Epithelial cell of esophagus (primary cell): ENCODE results near the gene NKX2-3.

Experiments
- DNase-seq: peaks from one replicate; pipeline ENCODE4 v3.0.0; 2010; ENCODE audit warnings: low read depth
- H3K4me3 ChIP-seq: 2 replicates; pipeline ENCODE4 v1.5.1; 2011; ENCODE audit warnings: mild to moderate bottlenecking, low read length, control low read depth
- TF ChIP-seq, protein P1 (sequence below): IDR thresholded peaks from 2 replicates; pipeline ENCODE4 v1.5.1; 2011; ENCODE audit warnings: low read depth, mild to moderate bottlenecking, low read length, control low read depth, inconsistent platforms; ENCODE audit not compliant: insufficient read depth; ENCODE audit errors: missing control alignments

The NKX2-3 gene

DNA sequence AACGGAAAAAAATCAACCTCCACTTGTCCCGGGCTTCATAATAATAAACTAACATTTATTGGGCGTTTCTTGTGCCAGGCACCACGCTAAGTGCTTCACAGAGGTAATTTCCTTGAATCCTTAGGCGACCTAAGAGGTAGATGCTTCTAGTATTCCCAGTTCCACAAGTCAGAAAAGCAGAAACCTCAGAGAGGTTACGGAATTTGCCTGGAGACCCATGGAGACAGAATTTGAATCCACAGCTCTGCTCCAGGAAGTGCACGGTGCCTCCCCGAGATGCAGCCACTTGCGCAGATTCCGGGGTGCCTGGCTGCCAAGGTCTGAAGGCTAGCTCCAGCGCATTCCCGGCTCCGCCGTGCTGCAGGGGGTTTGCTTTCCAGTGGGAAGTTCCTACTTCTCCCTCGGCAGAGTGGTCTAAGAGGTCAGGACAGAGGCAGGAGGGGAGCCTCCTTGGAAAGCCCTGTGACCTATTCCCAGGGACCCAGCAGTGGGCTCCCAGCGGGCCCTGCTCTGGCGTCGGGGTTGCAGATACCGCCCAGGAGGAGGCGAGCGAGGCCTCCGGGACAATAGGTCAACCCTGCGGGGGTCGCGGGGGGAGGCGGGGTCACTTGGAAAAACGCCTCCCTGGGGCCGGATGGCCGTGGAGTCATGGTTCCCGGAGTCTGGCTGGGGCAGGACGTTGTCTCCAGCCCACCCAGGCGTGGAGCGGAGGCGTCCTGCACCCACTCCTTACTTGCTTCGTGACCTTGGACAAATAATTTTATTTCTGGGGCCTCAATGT lies 10.1 kb upstream of the NKX2-3 start:
- TF ChIP-seq, protein P1, sequence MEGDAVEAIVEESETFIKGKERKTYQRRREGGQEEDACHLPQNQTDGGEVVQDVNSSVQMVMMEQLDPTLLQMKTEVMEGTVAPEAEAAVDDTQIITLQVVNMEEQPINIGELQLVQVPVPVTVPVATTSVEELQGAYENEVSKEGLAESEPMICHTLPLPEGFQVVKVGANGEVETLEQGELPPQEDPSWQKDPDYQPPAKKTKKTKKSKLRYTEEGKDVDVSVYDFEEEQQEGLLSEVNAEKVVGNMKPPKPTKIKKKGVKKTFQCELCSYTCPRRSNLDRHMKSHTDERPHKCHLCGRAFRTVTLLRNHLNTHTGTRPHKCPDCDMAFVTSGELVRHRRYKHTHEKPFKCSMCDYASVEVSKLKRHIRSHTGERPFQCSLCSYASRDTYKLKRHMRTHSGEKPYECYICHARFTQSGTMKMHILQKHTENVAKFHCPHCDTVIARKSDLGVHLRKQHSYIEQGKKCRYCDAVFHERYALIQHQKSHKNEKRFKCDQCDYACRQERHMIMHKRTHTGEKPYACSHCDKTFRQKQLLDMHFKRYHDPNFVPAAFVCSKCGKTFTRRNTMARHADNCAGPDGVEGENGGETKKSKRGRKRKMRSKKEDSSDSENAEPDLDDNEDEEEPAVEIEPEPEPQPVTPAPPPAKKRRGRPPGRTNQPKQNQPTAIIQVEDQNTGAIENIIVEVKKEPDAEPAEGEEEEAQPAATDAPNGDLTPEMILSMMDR, result no peak
- no peak overlapping the region for H3K4me3 ChIP-seq
- no peak for DNase-seq

DNA sequence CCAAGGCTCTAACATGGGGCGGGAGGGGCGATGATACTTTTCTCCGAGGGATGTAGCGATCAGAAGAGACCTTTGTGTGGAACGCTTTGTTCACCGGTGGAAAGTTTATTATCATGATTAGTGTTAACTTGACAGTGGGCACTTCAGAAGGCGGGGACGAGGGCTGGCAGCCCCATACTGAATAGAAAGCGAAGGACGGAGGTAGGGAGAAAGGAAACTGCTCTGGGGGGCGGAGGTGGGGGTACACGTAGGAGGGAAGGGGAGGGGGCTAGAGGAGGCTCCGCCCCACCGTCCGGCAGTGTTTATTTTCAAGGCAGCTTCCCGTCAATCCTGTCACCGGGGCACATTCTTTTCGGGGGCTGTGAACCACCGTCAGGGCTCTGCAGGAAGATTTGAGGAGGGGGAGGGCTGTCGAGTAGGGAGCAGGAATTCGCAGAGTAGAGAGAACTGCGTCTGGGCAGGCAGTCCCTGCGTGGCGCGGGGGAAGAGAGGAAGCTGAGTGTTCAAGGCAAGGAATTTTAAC lies 9.4 kb upstream of the NKX2-3 start:
- DNase-seq, result no peak
- no peak overlapping the region for H3K4me3 ChIP-seq

DNA sequence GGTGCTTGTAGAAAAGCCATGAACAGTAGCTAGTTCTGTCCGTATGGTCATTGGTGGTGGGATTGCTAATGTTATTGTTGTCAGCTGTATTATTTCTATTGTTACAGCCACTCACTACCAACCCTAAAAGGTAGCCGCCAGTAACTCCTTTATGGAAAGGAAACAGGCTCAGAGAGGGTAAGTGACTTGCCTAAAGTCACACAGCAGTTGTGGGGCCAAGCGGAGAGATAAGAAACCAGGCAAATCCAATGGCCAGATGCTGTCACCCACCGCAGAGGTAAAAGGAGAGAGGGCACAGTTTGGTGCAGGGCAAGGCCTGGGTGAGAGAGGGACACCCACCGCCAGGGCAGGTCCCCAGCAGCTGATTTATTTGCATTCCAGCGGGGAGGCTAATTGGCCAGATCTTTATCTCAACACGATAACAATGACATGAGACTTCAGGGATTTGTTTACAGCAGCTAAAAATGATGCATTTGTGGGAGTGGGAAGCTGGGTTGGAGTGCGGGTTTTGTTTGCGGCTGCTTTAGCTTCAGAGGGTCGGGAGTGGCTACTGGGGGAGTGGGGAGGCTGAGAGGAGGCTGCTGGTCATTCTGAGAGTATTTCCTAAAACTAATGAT lies 8.6 kb upstream of the NKX2-3 start:
- TF ChIP-seq, protein P1, result no peak

More for the DNA sequence above, 9.4 kb upstream of the NKX2-3 start:
- TF ChIP-seq, protein P1, result no peak

DNA sequence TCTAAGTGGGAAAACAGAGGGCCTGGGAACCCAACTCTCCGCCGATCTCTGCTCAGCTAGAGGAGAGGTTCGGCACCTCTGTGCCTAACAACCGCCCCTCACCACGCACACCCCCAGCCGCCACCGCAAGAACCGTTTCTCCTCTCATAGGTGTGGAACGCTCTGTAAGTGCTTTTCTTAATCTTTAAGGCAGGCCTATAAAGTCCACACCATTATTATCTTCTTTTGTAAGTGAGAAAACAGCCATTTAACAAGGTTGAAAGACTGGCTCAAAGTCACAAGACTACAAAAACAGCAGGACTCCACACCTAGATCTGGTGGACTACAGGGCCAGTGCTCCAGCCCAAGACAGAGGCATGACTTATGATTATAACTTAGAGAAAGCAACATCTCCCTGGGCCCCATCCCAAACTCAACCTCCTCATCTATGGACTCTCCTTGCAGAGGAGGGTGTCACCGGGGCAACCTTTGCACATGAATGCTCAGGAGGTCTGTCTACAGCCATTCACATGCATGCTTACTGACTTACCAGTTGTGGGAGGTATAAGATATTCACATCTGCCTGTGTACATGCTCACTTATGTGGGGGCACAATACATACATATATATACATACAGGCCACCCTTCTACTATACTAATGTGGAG lies 7.9 kb upstream of the NKX2-3 start:
- H3K4me3 ChIP-seq, result no peak overlapping the region
- TF ChIP-seq, protein P1, result no peak
- DNase-seq, result no peak

More for the DNA sequence above, 8.6 kb upstream of the NKX2-3 start:
- no peak for DNase-seq
- H3K4me3 ChIP-seq, result no peak overlapping the region

DNA sequence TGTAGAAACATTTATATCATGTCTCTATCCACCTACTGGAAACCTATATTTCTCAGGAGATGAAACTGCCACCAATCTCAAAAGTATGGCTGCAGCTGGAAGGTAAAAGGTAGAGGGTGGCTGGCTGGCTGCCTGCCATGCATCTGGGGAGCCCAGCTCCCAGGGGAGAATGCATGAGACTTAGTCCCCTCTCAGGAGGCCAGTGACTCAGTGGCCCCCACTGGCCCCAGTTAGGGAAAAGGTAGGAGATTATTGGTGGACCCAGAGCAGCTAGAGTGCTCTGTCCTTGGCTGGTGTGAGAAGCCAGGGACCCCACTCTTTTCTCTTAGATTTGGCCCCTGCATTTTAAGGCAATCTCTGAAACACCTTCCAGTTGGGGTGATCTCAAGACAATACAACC lies 6.8 kb upstream of the NKX2-3 start:
- DNase-seq, result no peak
- no peak overlapping the region for H3K4me3 ChIP-seq
- TF ChIP-seq, protein P1, result no peak

DNA sequence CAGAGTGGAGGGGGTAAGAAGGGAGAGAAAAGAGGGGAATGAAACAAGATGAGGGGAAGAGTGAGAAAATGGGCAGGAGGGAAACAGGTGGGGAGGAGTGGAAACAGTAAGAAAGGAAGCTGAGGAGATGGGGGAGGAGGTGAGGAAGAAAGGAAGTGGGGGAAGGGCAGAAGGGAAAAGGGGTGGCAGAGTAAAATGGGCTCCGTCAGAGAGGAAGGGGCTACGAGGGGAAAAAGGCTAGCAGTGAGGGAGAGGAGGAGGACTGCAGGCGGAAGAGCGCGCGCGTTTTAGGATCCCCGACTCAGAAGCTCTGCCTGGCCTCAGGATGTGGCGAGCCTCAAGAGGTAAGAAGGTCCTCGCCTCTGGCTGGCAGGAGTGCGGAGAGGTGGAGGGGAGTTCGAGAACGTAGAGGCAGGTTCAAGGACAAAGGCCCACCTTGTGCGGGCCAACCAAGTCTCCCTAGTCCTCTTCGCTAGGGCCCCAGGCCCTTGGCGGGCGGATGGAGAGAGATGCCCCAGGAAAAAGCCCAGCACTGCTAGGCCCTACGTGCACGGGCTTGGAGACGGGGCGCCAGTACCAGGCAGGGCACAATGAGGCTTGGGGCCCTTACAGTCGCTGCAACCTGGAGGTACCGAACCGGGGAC lies 5.8 kb upstream of the NKX2-3 start:
- no peak overlapping the region for H3K4me3 ChIP-seq
- TF ChIP-seq, protein P1, result no peak
- no peak for DNase-seq
